ENCODE results near the gene IL17B.
A peak's percentile ranks its signal among the peaks of the same experiment; 100 is the strongest.
"Not testable (repeated sequence)": the region's sequence is repeated elsewhere in the genome, so short reads cannot be mapped to it uniquely, and the experiment has no call there.

Gene IL17B

DNA sequence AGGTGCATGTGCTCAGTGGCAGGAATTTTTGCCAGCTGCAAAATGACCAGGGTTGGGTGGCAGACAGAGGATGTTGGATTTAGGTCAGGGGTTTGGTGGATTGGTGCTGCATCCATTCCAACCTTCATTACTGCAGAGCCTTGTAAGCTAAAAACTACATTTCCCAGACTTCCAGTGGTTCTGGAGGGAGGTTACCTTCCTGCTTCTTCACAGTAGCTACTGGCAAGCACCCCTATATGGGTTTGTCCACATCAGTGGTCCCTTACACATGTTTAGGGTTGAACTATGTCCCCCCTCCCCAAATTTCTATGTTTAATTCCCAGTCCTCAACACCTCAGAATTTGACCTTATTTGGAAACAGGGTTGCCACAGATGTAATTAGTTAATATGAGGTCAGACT lies 20.7 kb upstream of the IL17B start:
- no peak for DNase-seq

DNA sequence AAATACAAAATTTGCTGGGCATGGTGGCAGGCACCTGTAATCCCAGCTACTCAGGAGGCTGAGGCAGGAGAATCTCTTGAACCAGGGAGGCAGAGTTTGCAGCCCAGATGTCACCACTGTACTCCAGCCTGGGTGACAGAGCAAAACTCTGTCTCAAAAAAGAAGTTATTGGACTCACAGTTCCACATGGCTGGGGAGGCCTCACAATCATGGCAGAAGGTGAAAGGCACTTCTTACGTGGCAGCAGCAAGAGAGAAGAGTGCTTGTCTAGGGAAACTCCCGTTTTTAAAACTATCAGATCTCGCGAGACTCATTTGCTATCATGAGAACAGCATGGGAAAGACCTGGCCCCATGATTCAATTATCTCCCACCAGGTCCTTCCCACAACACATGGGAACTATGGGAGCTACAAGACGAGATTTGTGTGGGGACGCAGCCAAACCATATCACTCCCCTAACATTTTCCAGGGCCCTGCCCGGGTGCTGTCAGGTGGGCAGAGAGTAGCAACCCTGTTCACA lies 19.7 kb upstream of the IL17B start:
- not testable (repeated sequence) for DNase-seq

- DNase-seq = no peak
Measured at GRCh38 chr5:149397530-149397929, 18.4 kb upstream of the IL17B start.

DNA sequence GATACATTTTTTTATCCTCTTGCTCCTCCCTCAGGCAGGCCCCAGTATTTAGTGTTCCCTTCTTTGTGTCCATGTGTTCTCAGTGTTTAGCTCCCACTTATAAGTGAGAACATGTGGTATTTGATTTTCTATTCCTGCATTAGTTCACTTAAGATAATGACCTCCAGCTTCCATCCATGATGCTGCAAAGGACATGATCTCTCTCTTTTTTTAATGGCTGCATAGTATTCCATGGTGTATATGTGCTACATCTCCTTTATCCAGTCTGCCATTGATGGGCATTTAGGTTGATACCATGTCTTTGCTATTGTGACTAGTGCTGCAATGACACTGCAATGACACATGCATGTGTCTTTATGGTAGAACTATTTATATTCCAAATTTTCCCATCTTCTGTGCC lies 15.9 kb upstream of the IL17B start:
- DNase-seq = not testable (repeated sequence)

DNA sequence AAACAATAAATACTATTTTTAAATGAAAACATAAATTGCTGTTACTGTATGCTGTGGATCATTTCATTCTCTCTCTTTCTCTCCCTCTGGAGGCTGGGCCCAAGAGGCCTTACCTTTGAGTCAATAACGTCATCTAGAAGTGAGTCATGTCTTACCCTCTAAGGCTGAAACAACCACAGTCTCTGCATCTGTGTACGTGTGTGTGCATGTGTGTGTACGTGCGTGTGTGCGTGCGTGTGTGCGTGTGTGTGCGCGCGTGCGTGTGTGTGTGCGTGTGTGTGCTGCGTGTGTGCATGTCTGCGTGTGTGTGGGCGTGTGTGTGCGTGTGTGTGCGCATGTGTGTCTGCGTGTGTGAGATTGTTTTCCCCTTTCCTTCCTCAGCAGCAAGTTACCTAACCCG lies 13.6 kb upstream of the IL17B start:
- DNase-seq = no peak

GRCh38 chr5:149391524-149391923 lies 12.4 kb upstream of the IL17B start:
- DNase-seq = no peak

GRCh38 chr5:149391076-149391475 lies 12.0 kb upstream of the IL17B start:
- DNase-seq = not testable (repeated sequence)

- DNase-seq = no peak
Measured at GRCh38 chr5:149389552-149390495, 10.7 kb upstream of the IL17B start.

GRCh38 chr5:149388498-149389190 lies 9.6 kb upstream of the IL17B start:
- no peak for DNase-seq

DNA sequence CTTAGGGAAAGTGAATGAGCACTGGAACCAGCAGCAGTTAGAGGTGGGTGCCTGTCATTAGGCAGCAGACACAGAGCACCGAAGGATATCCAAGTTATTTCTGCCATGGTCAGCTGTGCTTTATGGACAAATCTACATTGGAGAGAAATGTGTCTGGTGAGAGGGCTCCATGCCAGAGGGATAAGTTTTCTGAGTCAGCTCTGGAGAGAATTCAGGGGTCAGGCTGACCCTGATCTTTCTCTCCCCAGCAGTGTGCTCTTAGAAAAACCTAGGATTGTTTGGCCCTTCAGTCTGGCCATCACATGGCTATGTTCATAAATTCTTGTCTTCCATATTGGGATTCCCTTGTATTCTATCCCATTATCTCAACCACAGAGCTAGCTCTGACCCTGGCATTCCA lies 8.9 kb upstream of the IL17B start:
- no peak for DNase-seq

DNA sequence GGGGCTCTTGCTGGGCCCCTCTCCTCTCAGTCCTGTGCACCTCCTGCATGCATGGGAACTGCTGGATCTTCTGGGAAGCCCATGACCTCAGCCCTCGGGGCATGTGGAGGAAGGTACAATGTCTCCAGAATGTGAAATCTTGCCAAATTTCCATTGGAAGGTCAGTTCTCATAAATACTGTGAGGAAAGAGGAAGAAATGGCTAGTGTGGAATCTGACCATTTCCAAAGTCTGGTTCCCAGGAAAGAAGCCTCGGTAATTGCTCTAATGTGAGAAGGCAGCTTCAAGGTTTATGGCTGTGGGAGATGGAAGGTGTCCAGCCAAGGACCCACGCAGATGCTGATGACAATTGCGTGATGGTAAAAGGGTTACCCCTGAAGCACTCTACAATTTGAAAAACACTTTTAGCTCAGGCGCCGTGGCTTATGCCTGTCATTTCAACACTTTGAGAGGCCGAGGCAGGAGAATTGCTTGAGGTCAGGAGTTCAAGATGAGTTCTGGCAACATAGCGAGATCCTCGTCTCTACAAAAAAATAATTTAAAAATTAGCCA lies 8.1 kb upstream of the IL17B start:
- no peak for DNase-seq

DNA sequence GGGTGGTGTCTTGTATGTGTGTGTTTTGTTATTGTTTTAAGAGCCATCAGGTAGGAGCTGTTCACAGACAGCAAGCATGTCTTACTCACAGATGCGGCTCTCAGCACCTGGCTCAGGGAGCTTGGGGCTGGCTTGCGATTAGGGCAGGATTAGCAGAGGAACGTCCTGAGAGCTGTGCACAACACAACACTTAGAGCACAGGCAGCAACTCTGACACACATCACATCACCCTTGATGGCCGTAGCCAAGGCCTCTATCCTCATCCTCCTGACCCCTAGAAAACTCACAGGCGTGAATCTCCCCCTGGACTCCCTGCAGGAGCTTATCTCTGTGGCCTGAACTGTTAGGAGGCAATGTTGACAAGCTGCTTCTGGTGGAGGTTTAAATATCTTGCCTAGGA lies 7.1 kb upstream of the IL17B start:
- DNase-seq = no peak

- DNase-seq = no peak
Measured at GRCh38 chr5:149383399-149383798, 4.3 kb upstream of the IL17B start.

GRCh38 chr5:149382517-149383220 lies 3.6 kb upstream of the IL17B start:
- DNase-seq = no peak

DNA sequence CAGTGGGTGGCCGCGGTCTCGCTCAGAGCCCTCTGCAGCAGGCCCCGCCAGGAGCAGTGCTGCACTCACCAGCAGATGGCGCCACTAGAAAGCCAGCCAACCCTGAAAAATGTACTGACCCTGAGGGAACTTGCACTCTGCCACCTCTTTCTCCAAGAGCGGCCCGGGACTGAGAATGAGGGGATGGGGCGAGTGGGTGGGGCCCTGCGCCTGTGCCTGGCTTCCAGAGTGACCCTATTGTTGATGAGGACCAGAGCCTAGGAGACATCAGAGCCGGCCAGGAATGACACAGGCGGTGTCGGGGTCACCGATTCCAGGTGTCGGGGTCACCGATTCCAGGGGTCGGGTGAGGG lies 2.9 kb upstream of the IL17B start:
- DNase-seq = peak; percentile 83 to 85

- no peak for DNase-seq
Measured at GRCh38 chr5:149381261-149381985, 2.3 kb upstream of the IL17B start.

DNA sequence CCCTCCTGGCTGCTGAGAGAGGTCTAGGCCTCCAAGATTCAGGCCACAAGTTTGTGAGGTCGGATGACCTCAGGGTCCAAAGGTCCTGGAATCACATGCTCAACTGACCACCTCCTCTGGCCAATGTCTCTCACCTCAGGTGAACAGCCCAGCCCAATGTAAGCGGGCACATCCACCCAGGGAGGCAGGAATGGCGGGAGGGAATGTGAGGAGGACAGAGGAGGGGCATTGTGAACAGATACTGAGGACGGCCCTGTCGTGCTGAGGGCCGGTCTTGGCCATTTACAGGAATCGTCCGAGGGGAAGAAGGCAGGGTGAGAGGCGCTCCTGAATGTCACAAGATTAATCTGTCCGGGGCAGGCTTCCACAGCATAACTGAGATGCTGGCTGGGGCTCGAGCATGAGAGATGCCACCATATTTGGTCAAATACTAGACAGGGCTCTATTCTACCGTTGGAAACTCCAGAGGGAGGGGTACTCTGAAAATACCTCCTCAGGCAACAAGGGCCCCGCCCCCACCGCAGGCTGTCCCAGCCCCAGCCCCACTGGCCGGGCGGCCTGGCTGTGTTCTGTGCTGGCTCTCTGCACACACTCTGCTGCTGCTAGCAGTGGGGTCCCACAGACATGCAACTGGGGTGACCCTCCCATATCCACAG lies 1.5 kb upstream of the IL17B start:
- no peak for DNase-seq

- no peak for DNase-seq
Measured at GRCh38 chr5:149379818-149380374, 804 bp upstream of the IL17B start.

DNA sequence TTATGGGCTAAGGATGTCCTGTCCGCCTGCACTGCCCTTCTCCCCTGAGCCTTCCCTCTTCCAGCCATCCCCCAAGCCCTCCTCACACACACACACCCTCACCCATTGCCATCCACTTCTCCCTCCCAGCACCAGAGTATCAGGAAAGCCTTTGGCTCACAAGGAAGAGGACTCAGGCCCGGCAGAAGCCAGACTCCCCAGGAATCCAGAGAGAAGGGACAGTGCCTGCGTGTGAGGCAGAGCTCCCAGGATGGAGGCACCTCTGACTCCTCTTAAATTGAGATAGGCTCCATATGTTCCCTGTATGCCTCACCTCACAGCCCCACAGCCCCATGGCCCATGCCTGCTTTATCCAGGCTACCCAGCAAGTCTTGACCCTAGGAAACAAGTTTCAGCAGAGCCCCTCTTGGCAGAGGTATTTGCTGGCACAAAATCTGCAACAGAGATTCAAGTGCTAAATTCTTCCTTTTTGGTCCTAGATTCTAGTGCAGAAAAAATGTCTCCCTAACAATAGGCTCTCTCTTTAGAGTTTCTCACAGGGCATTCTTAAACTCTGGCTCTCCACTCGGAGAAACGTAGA lies 761 bp downstream of the IL17B start:
- no peak for DNase-seq

DNA sequence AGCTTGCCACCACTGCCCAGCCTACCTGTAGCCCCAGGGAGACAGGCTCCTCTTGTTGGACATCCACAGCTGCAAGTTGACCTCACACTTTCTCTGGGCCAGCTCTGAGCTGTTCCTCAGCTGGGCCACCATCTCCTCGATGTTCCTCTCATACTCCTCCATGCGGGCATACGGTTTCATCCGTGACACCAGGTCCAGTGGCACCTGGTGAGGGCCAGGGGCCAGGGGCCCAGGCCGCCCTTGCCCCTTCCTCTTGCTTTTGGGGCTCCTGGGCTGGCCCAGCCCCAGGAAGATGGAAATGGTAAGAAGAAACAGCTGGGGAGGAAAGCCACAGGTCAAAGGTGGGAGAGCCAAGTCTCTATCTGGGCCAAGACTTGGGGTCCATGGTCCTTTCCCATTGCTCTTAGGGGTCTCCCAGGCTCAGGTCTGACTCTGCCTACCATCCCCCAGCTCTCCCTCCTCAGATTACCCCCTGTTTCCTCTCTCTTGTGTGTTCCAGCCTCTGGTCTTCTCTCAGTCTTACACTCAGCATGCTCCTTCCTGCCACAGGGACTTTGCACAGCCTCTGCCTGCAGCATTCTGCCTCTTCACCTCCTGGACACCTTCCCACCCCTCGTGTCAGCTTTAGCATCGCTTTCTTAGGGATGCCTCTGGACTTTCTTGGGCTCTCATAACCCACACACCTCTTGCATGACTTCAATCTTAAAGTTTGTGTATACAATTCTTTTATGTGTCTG lies 2.2 kb downstream of the IL17B start:
- DNase-seq = no peak

All from stimulated activated CD4-positive, alpha-beta T cell treated with anti-CD3 and anti-CD28 coated beads, Interleukin-2, amount 100 ng/mL, for 24 hours (primary cell).